Loucy (cell line): ENCODE data around the gene HOXD10.

Source experiments
- H2AFZ ChIP-seq: fragments of 200-600 bp; sonication (generic); 2 replicates; pipeline ENCODE4 v1.6.0; 2016; ENCODE audit warnings: antibody characterized with exemption, mild to moderate bottlenecking, low read length, moderate library complexity
- H3F3A ChIP-seq: fragments of 200-600 bp; 2 replicates; pipeline ENCODE4 v1.6.0; 2016; ENCODE audit warnings: antibody characterized with exemption, low read depth, mild to moderate bottlenecking
- H3K27me3 ChIP-seq: fragments of 200-600 bp; sonication (generic); 2 replicates; pipeline ENCODE4 v1.6.1; 2014; ENCODE audit warnings: low read length, mild to moderate bottlenecking; ENCODE audit not compliant: insufficient read depth, poor library complexity, severe bottlenecking
- H3K36me3 ChIP-seq: fragments of 200-600 bp; sonication (generic); 2 replicates; pipeline ENCODE4 v1.6.1; 2016; ENCODE audit warnings: low read length; ENCODE audit not compliant: insufficient read depth
- H3K4me1 ChIP-seq: fragments of 200-600 bp; sonication (generic); 2 replicates; pipeline ENCODE4 v1.5.1; 2014; ENCODE audit warnings: low read length, mild to moderate bottlenecking; ENCODE audit not compliant: insufficient read depth, poor library complexity, severe bottlenecking
- H3K4me2 ChIP-seq: fragments of 200-600 bp; sonication (generic); 2 replicates; pipeline ENCODE4 v1.6.0; 2014; ENCODE audit warnings: antibody characterized with exemption, low read length, low read depth, mild to moderate bottlenecking; ENCODE audit not compliant: poor library complexity, severe bottlenecking
- H3K4me3 ChIP-seq: fragments of 200-600 bp; sonication (generic); 2 replicates; pipeline ENCODE4 v1.5.1; 2014; ENCODE audit warnings: low read length, mild to moderate bottlenecking, mixed read lengths; ENCODE audit not compliant: poor library complexity, severe bottlenecking
- H3K79me2 ChIP-seq: fragments of 200-600 bp; sonication (generic); 2 replicates; pipeline ENCODE4 v1.6.1; 2014; ENCODE audit warnings: low read length; ENCODE audit not compliant: insufficient read depth
- H3K9ac ChIP-seq: fragments of 200-600 bp; sonication (generic); 2 replicates; pipeline ENCODE4 v1.6.0; 2014; ENCODE audit warnings: mild to moderate bottlenecking, low read depth, low read length, moderate library complexity; ENCODE audit not compliant: poor library complexity, severe bottlenecking
- H3K9me2 ChIP-seq: fragments of 200-600 bp; sonication (generic); replicated peaks from 2 replicates; pipeline ENCODE4 v1.6.1; 2016; ENCODE audit warnings: low read depth, low read length, mixed read lengths
- H3K9me3 ChIP-seq: fragments of 200-600 bp; sonication (generic); 2 replicates; pipeline ENCODE4 v1.6.1; 2014; ENCODE audit warnings: mild to moderate bottlenecking, antibody characterized with exemption, low read length, low read depth; ENCODE audit not compliant: insufficient read depth
- H4K20me1 ChIP-seq: fragments of 200-600 bp; sonication (generic); 2 replicates; pipeline ENCODE4 v1.6.0; 2014; ENCODE audit warnings: antibody characterized with exemption, low read length, mild to moderate bottlenecking; ENCODE audit not compliant: insufficient read depth, poor library complexity, severe bottlenecking
- EZH2phosphoT487 ChIP-seq: fragments of 200-600 bp; IDR thresholded peaks from 2 replicates; pipeline ENCODE4 v1.6.1; 2018; ENCODE audit warnings: antibody characterized with exemption, mild to moderate bottlenecking, moderate library complexity, borderline replicate concordance
- TF ChIP-seq, protein P1 (sequence below): fragments of 200-600 bp; sonication (generic); conservative IDR thresholded peaks from 2 replicates; pipeline ENCODE4 v1.5.1; 2014; ENCODE audit warnings: mild to moderate bottlenecking, antibody characterized with exemption, low read length

Gene HOXD10

DNA sequence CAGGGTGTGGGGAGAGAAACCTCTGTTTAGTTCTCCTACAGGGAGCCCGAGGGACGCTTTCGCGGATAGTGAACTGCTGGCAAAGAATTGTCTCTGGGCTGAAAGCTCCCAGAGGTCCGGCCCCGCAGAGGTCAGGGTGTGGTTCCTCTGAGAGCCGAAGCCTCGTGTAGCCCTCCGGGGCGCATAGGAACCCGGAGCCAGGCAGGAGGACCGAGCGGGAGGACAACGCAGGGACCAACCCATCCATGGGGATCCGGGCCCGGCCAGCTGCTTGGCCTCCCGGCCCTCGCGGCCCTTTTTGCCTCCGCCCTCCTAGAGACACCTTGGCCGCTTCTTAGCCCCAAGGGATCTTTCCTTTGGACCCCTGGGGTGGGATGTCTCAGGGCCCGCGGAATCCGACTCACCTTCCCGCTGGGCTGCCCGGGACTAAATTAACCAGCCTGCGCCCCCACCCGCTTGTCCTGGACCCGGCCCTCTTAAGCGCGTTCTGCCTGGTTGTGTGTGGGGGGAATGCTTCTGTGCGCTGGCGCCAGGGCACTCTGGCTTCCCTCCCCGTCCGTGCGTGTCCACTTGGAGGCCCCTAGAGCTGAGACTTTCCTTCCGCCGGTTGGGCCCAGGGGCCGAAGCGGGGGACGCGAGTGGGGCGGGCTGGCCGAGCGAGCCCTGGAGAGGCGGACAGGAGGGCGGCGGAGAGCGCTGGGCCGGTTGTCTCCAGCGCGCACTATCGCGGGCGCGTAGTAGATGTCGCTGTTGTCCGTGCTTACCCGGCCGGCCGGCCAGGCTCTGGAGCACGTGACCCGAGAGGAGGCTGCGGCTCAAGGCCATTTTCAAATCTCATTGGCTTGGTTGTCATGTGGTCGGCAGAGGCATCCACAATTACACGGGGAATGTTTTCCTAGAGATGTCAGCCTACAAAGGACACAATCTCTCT is at the start of gene HOXD10:
HOXD10 (plus strand) TSS at position 896 of the 931 bp plus-strand sequence. CDS start 56 bp downstream, outside the sequence.
- Histone ChIP-seq H3K4me3 (no peak within 1 kb of the TSS), H3K4me1 (peaks cover 10% of the 10 kb centered on the region), H3K79me2 (no peaks in the 10 kb centered on the region), H4K20me1 (no peaks in the 10 kb centered on the region), H3K27me3 (peaks cover 77% of the 10 kb centered on the region), H3K9ac (no peak within 1 kb of the TSS), H3K36me3 (no peaks in the 10 kb centered on the region), H3K9me2 (no peaks in the 10 kb centered on the region), H3F3A (0 out of 2 replicates have a peak, but pooled peaks cover 4% of the 10 kb centered on the region), H3K4me2 (no peak within 1 kb of the TSS), H3K9me3 (no peaks in the 10 kb centered on the region), H2AFZ (no peak within 1 kb of the TSS)
- TF ChIP-seq EZH2phosphoT487 = no peak
- TF ChIP-seq, protein P1, sequence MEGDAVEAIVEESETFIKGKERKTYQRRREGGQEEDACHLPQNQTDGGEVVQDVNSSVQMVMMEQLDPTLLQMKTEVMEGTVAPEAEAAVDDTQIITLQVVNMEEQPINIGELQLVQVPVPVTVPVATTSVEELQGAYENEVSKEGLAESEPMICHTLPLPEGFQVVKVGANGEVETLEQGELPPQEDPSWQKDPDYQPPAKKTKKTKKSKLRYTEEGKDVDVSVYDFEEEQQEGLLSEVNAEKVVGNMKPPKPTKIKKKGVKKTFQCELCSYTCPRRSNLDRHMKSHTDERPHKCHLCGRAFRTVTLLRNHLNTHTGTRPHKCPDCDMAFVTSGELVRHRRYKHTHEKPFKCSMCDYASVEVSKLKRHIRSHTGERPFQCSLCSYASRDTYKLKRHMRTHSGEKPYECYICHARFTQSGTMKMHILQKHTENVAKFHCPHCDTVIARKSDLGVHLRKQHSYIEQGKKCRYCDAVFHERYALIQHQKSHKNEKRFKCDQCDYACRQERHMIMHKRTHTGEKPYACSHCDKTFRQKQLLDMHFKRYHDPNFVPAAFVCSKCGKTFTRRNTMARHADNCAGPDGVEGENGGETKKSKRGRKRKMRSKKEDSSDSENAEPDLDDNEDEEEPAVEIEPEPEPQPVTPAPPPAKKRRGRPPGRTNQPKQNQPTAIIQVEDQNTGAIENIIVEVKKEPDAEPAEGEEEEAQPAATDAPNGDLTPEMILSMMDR = no peak

- Histone ChIP-seq H3K4me3 (no peak overlapping the region), H2AFZ (no peak overlapping the region), H3K9ac (no peak overlapping the region), H3F3A (no peaks in the 10 kb centered on the region), H3K9me3 (no peaks in the 10 kb centered on the region), H3K27me3 (no peaks in the 10 kb centered on the region), H3K4me2 (no peak overlapping the region), H4K20me1 (no peaks in the 10 kb centered on the region), H3K9me2 (no peaks in the 10 kb centered on the region), H3K4me1 (no peaks in the 10 kb centered on the region), H3K79me2 (no peaks in the 10 kb centered on the region), H3K36me3 (no peaks in the 10 kb centered on the region)
- TF ChIP-seq, protein P1 = no peak
- no peak for TF ChIP-seq EZH2phosphoT487
Observed at GRCh38 chr2:176067589-176068418, 48.8 kb upstream of the HOXD10 start.

DNA sequence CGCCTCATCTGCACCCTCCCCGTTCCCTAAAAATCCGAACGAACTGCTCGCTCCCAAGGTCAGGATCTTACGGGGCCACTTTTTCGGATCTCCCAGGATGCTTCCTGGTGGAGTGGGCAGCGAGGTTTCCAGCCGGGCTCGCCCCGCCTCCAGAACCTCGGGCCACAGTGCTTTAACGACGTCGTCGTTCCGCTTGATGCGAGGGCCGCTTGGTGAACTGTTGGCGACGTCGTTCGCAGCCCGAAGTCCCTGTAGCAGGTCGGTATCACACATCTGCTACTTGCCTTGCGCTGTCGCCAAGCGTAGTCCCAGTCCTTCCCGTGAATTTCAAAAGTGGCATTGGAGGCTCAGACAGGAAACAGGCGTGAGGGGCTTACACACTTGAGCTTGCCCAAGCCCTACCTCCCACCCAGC is 48.2 kb upstream of the HOXD10 start:
- Histone ChIP-seq H3K9me2 (no peaks in the 10 kb centered on the region), H3F3A (no peaks in the 10 kb centered on the region), H3K4me2 (no peak overlapping the region), H3K27me3 (no peaks in the 10 kb centered on the region), H3K9ac (no peak overlapping the region), H3K79me2 (no peaks in the 10 kb centered on the region), H3K4me1 (no peaks in the 10 kb centered on the region), H3K9me3 (no peaks in the 10 kb centered on the region), H2AFZ (no peak overlapping the region), H3K36me3 (no peaks in the 10 kb centered on the region), H3K4me3 (no peak overlapping the region), H4K20me1 (no peaks in the 10 kb centered on the region)
- TF ChIP-seq, protein P1 = no peak
- TF ChIP-seq EZH2phosphoT487 = no peak
